GM10847 (cell line): ENCODE measurements around the gene ATP2B1.

Experiments used
- POLR2A ChIP-seq: IDR thresholded peaks from 2 replicates; pipeline ENCODE4 v1.6.1; 2011; ENCODE audit not compliant: insufficient read length; ENCODE audit errors: extremely low read depth

The ATP2B1 gene

DNA sequence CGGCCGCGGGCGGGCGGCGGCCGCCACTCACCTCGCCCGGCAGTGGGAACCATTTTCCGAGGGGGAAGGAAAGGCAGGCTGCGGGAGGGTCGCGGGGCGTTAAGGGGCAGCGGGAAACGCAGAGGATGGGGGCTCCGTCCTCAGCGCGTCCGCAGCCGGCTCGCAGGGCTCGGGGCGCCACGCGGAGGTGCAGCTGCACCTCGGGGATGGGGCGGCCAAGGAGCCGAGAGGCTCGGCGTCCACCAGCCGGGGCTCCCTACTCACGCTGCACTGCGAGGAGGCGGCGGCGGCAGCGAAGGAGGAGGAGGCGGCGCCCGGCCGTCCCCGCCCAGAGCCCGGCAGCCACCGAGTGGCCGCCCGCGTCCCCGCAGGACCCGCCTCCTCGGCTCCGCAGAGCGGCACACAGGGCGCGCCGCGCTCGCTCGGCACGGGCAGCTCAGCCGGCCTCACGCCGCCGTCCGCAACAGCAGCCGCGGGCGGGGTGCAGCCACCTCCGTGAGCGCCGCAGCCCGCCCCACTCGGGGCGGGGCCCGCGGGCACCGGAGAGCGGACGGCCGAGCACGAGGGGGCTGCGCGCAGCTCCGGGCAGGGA is at the start of gene ATP2B1:
ATP2B1 (minus strand) TSS at position 274 of the 592 bp plus-strand sequence. CDS start 52,952 bp downstream, outside the sequence.
- peak; percentile 95 for TF ChIP-seq POLR2A

DNA sequence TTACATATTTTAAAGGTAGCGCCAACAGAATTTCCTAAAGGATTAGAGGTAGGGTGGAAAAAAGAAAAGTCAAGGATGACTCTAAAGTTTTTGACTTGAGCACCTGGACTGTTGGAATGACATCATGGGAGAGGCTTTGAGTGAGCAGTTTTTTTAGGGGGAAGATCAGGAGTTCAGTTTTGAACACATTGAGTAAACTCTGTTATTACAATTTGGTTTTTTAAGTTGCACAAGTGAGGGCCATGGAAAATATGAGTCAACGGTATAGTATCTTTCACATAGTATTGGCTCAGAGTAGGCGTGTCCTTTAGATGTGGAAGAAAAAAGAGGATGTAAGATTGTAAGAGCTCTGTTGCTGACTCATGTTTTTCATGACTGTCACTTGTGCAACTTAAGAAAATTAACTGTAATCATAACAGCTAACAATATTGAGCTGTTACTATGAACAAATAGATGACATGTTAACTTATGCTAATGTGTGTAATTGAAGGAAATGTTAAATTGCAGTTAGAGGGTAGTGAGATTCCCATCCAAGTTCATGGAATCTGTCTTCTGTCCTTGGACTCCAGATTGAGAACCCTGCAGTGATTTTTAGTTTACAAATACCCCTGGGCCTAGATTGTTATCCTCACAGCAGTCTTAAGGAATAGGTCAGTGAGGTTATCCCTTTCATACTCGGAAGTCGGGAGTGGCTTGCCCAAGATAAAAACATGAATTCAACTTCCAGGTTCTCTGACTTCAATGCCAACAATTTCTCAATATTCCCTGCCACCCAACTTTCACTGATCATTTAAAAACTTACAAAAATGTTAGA is 48.2 kb upstream of the ATP2B1 start:
- no peak for TF ChIP-seq POLR2A

DNA sequence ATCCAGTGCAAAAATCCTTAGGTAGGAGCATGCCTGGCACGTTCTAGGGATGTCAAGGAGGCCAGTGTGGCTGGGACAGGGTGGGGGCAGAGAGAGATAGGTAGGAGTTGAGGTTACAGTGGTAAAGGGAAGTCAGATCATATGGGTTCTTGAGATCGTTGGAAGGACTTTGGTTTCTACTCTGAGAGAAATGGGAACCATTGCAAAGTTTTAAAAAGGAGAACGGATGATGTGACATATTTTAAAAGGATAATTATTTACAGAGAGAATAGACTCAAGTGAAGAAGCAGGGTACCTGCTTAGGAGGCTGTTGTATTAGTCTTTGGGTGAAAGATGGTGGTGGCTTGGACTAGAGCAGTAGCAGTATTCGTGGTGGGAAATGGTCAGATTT is 47.6 kb upstream of the ATP2B1 start:
- TF ChIP-seq POLR2A, result no peak

DNA sequence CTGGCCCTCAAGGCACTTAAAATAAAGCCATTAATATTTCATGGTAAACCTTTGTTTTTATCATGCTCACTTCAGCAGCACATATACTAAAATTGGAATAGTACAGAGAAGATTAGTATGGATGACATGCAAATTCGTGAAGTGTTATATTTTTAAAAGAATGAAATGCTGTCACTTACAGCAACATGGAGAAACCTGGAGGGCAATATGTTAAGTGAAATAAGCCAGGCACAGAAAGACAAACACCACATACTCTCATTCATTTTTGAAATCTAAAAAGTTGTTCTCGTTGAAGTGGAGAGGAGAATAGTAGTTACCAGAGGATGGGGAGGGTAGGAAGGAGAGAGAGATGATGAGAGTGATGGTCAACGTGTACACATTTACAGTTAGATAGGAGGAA is 45.4 kb upstream of the ATP2B1 start:
- no peak for TF ChIP-seq POLR2A

DNA sequence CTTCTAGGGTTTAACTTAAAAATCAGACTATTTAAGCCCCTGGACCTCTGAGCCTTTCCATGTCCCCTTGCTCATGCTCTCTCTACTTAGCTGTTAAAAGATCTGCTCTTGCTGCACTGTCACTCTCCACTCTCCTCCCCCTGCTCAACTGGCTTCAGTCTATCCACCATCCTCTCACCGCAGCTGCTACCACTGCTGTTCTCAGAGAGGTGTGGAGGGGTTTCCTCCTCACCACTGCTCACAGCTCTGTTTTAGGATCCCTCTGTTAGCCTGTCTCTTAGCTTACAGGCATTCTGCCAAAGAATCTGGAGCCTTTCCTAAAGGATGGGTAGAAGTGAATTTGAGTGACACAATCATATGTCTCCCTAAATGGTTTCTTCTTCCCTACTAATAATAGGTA is 43.7 kb upstream of the ATP2B1 start:
- TF ChIP-seq POLR2A, result no peak

DNA sequence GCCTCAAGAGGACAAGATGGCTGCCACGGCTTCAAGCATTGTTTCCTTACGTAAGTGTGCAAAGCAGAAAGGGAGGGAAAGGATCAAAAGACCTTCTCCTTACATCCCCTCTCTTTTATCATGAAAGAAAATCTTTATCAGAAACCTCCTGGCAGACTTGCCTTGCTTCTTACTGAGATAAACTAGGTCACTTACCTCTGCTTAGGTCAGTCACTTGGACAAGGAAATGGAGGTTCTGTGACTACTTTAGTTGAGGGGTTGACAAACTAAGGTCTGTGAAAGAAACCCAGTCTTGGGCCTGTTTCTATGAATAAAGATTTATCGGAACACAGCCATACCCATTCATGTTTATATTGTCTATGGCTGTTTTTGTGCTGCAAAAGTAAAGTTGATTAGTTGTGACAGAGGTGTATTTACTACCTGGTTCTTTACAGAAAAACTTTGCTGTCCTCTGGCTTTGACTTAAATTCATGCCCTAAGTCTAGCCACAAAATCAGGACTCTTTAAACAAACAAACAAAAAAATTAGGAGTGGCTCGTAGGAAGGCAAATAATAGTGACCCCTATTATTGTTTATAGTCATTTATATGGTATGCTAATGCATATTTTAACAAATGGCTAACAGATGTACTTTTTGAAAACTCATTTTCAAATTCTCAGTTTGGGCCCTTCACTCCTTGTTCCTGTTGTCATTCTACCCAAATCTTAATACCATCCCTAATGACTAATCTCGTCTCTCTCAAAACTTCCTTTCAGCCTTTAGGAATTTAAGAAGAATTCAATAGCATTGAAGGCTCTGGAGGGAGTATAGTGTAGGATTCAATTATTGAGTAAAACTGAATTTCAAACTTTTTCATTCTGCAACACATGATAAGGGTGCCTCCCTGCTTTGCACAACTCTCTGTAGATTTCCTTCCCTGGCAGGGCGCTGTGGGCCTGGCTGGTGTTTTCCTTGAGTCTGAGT is 42.0 kb upstream of the ATP2B1 start:
- no peak for TF ChIP-seq POLR2A

DNA sequence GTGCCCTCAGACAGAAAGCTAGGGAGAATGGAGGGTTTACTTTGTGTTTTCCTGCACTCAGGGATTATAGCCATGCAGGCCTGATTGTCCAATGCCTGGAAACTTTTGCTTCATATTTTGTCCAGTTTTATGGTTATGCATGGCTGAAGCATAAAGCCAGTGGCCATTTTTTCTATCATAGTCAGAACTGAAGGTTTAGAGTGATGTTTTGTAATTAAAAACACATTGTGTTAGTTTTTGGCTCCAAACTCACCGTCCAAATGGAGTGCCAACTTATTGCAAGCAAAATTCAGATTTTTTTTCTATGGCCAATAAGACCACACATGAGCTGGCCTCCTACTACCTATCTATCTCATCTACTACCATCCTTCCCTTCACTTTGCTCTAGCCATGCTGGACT is 40.2 kb upstream of the ATP2B1 start:
- no peak for TF ChIP-seq POLR2A

DNA sequence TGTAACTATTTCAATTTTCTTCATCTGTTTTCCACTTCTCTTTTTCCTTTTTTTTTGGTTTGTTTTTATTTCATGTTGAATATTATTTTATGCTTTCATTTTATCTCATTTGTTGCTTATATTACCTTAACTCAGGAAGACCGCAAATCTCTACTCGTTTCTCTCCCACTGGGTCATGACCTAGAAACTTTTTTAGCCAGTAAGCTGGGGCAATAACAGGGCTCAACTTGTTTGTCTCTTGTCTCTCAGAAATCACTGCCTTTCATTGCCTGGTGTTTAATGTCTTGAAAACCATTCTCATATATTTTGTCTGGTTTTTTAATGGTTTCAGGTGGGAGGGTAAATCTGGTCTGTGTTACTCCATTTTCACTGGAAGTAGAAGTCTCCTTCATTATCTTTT is 36.6 kb upstream of the ATP2B1 start:
- TF ChIP-seq POLR2A, result no peak

DNA sequence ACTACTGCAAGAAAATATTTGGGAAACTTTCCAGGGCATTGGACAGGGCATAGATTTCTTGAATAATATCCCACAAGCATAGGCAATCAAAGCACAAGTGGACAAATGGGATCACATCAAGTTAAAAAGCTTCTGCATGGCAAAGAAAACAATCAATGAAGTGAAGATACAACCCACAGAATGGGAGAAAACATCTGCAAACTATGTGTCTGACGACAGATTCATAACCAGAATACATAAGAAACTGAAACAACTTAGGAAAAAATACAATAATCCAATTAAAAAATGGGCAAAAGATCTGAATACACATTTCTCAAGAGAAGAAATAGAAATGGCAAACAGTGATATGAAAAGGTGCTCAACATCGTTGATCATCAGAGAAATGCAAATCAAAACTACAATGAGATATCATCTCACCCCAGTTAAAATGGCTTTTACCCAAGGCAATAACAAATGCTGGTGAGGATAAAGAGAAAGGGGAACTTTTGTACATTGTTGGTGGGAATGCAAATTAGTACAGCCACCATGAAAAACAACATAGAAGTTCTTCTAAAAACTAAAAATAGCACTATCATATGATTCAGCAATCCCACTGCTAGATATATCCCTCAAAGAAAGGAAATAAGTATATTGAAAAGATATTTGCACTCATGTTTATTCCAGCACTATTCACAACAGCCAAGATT is 33.8 kb upstream of the ATP2B1 start:
- no peak for TF ChIP-seq POLR2A

DNA sequence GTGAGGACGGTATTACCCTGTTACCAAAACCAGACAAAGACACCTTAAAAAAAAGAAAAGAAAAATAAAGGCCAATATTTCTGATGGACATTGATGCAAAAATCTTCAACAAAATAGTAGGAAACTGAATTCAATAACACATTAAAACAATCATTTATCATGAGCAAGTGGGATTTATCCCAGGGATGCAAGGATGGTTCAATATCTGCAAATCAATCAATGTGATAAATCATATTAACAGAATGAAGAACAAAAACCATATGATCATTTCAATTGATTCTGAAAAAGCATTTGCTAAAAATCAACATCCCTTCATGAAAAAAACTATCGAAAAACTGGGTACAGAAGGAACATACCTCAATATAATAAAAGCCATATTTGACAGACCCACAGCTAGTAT is 32.3 kb upstream of the ATP2B1 start:
- no peak for TF ChIP-seq POLR2A

DNA sequence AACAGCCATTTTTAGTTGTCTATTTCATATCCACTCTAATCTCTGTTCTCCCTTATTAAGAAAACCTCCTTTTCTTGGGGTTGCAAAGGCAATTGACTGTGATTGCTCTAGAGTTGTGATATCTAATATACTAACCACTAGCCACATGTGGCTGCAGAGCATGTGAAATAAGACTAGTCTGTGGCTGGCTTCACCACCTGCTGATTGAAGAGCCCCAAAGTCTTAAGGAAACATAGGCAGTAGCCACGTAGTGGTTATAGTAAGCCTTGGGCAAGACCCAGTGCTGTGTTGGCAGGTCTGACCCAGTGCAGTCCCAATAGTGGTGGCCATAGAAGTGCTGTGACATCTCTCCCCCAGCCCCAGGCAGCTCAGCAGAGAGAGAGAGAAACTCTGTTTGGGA is 28.4 kb upstream of the ATP2B1 start:
- TF ChIP-seq POLR2A, result no peak

DNA sequence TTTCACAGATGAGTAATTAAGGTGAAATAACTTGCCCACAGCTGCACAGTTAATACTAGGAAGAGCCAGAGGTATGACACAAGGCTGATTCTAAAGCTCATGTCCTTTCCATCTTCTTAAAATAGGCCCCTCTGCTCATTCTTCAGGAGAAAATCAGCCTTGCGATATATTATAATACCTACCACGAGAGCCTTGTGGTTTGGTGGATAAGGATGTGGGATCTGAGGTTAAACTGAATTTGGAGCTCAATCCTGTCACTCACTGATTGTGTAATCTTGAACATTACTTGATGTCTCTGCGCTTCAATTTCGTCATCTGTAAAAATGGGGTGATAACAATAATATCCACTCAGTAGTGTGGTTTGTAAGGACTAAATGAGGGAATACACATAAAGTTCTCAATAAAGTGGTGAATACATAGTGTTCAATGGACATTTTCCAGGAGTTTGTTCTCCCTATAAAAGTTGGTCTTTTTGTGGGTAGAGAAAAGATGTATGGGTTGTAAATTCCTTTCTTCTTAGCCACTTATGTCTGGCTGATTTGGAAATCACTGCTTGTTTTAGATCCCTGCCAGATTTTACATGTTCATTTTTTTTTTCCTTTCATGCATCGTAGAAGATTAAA is 25.1 kb upstream of the ATP2B1 start:
- no peak for TF ChIP-seq POLR2A

DNA sequence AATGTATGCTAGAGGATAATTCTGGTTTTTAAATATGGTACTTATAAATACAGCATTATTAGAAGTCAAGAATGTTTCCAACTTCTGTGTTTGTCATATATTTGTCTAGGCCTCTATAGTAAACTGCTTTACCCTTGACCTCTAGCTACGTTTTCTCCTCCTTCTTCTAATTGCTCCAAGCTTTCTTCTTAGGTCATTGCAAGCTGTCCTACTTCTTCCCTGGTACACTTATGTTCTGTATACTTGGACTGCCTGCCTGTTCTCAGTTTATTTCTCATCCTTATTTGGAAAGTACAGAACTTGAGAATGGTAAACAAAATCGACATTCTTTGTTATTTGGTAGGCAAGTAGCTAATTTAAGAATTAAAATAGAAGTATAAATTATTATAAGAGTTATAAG is 23.9 kb upstream of the ATP2B1 start:
- no peak for TF ChIP-seq POLR2A

DNA sequence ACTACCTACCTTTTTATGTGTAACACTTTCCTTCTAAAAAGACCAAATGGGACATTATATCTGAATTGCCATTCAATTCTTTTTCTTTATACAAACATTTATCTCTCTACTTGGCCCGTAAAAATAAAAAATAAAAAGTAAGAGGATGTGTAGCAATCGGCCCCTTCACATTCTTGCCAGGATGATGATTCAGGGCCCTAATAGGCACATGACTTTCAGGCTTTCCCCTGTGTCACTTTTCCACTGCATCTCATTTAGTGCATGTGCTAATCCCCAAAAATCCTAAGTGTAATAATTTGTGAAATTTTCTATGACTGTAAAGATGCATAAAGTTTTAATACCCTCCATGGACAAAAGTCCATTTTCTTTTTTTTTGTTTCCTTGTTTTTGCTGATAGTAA is 23.0 kb upstream of the ATP2B1 start:
- TF ChIP-seq POLR2A, result no peak

DNA sequence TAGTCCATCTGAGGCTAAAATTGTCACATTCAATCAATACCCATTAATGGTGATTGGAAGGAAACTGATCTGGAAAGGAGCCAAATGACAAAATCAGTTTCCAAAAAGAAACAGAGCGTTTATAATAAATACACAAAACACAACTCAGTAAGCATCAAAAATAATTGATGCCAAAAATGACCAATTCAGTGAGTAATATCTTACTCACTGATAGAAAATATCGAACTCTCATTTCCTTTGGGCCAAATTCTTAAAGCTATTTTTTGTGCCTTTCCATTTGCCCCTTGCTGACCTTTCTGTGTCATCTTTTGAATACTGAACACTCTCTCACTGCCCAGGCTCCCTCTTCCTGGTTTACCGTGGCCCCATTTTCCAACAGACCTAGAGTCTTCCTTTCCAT is 22.5 kb upstream of the ATP2B1 start:
- no peak for TF ChIP-seq POLR2A
